OCI-LY1 (cell line): ENCODE data around the gene BLACAT1.
A peak's percentile ranks its signal among the peaks of the same experiment; 100 is the strongest.

Source experiments
- H2AFZ ChIP-seq: fragments of 200-600 bp; sonication (generic), shearing (Covaris generic); 2 replicates; pipeline ENCODE4 v1.6.0; 2014; ENCODE audit warnings: antibody characterized with exemption, mild to moderate bottlenecking, low read length
- H3F3A ChIP-seq: fragments of 200-600 bp; sonication (generic), shearing (Covaris generic); 2 replicates; pipeline ENCODE4 v1.6.0; 2014; ENCODE audit warnings: mild to moderate bottlenecking, antibody characterized with exemption, low read length, moderate library complexity; ENCODE audit not compliant: insufficient read depth
- H3K27ac ChIP-seq: fragments of 200-600 bp; sonication (generic); 2 replicates; pipeline ENCODE4 v1.5.1; 2014; ENCODE audit warnings: low read length, mixed run types, mild to moderate bottlenecking, low read depth; ENCODE audit not compliant: poor library complexity, severe bottlenecking
- H3K27me3 ChIP-seq: fragments of 200-600 bp; sonication (generic); 2 replicates; pipeline ENCODE4 v1.6.0; 2014; ENCODE audit warnings: antibody characterized with exemption, mild to moderate bottlenecking, low read length, moderate library complexity; ENCODE audit not compliant: insufficient read depth
- H3K36me3 ChIP-seq: fragments of 200-600 bp; sonication (generic); 2 replicates; pipeline ENCODE4 v1.6.1; 2014; ENCODE audit warnings: mild to moderate bottlenecking, antibody characterized with exemption, low read length, moderate library complexity, mixed read lengths; ENCODE audit not compliant: insufficient read depth
- H3K4me1 ChIP-seq: fragments of 200-600 bp; sonication (generic); 2 replicates; pipeline ENCODE4 v1.5.1; 2014; ENCODE audit warnings: mild to moderate bottlenecking, low read length, moderate library complexity; ENCODE audit not compliant: insufficient read depth, severe bottlenecking
- H3K4me2 ChIP-seq: fragments of 200-600 bp; sonication (generic), shearing (Covaris generic); 2 replicates; pipeline ENCODE4 v1.6.1; 2014; ENCODE audit warnings: low read length
- H3K4me3 ChIP-seq: fragments of 200-600 bp; sonication (generic); 2 replicates; pipeline ENCODE4 v1.5.1; 2014; ENCODE audit warnings: low read length, low read depth, mild to moderate bottlenecking, mixed read lengths; ENCODE audit not compliant: poor library complexity, severe bottlenecking
- H3K79me2 ChIP-seq: fragments of 200-600 bp; shearing (Covaris generic); 2 replicates; pipeline ENCODE4 v1.6.1; 2016; ENCODE audit warnings: mixed run types, low read length, mixed read lengths; ENCODE audit not compliant: insufficient read depth
- H3K9ac ChIP-seq: fragments of 200-600 bp; sonication (generic), shearing (Covaris generic); 2 replicates; pipeline ENCODE4 v1.6.1; 2014; ENCODE audit warnings: mild to moderate bottlenecking, low read length, mixed read lengths
- H3K9me2 ChIP-seq: fragments of 200-600 bp; sonication (generic), shearing (Covaris generic); 2 replicates; pipeline ENCODE4 v1.6.1; 2014; ENCODE audit warnings: low read depth, mild to moderate bottlenecking, low read length, mixed read lengths
- H3K9me3 ChIP-seq: fragments of 200-600 bp; shearing (Covaris generic); 2 replicates; pipeline ENCODE4 v1.6.1; 2014; ENCODE audit warnings: low read length, mixed read lengths
- H4K20me1 ChIP-seq: fragments of 200-600 bp; sonication (generic), shearing (Covaris generic); 2 replicates; pipeline ENCODE4 v1.6.0; 2016; ENCODE audit warnings: mild to moderate bottlenecking, low read length; ENCODE audit not compliant: insufficient read depth
- CTCF ChIP-seq: fragments of 200-600 bp; sonication (generic), shearing (Covaris generic); IDR thresholded peaks from 2 replicates; pipeline ENCODE4 v1.5.1; 2017; ENCODE audit warnings: mild to moderate bottlenecking, antibody characterized with exemption, low read length, moderate library complexity, mixed read lengths
- EZH2 ChIP-seq: fragments of 200-600 bp; sonication (generic), shearing (Covaris generic); IDR thresholded peaks from 2 replicates; pipeline ENCODE4 v1.8.0; 2017; ENCODE audit warnings: borderline replicate concordance, mixed run types, mild to moderate bottlenecking, antibody characterized with exemption, low read length, moderate library complexity, mixed read lengths

BLACAT1 gene

GRCh38 chr1:205488074-205488723 lies 32.4 kb upstream of the BLACAT1 start:
- Histone ChIP-seq H3K4me3 (no peak overlapping the region), H3K4me2 (no peak overlapping the region), H3K36me3 (no peaks in the 10 kb centered on the region), H3K27ac (no peak overlapping the region), H3K9me3 (no peaks in the 10 kb centered on the region), H3K27me3 (no peaks in the 10 kb centered on the region), H3K9me2 (no peaks in the 10 kb centered on the region), H4K20me1 (no peaks in the 10 kb centered on the region), H3K79me2 (no peaks in the 10 kb centered on the region), H2AFZ (no peak overlapping the region), H3K9ac (no peak overlapping the region), H3K4me1 (no peaks in the 10 kb centered on the region), H3F3A (no peaks in the 10 kb centered on the region)
- TF ChIP-seq EZH2 (no peak), CTCF (peak; percentile 78; the same call in 1 of the 2 replicates)

GRCh38 chr1:205486258-205486657 lies 30.4 kb upstream of the BLACAT1 start:
- no peaks in the 10 kb centered on the region for H3K9me3 ChIP-seq
- H3K79me2 ChIP-seq, result no peaks in the 10 kb centered on the region
- H3K27ac ChIP-seq, result no peak overlapping the region
- no peaks in the 10 kb centered on the region; the same call in 1 of the 2 replicates for H3K27me3 ChIP-seq
- H4K20me1 ChIP-seq, result no peaks in the 10 kb centered on the region
- no peak overlapping the region for H3K4me2 ChIP-seq
- no peak overlapping the region for H3K9ac ChIP-seq
- no peaks in the 10 kb centered on the region for H3K4me1 ChIP-seq
- no peaks in the 10 kb centered on the region for H3K9me2 ChIP-seq
- H3K4me3 ChIP-seq, result no peak overlapping the region
- no peaks in the 10 kb centered on the region for H3F3A ChIP-seq
- no peaks in the 10 kb centered on the region for H3K36me3 ChIP-seq
- no peak overlapping the region for H2AFZ ChIP-seq
- no peak for TF ChIP-seq EZH2
- TF ChIP-seq CTCF, result no peak

- Histone ChIP-seq H3K27me3 (no peaks in the 10 kb centered on the region; the same call in 1 of the 2 replicates), H3K9ac (no peak overlapping the region), H4K20me1 (no peaks in the 10 kb centered on the region), H2AFZ (no peak overlapping the region), H3K4me1 (no peaks in the 10 kb centered on the region), H3K4me2 (no peak overlapping the region), H3K9me2 (no peaks in the 10 kb centered on the region), H3K36me3 (no peaks in the 10 kb centered on the region), H3K4me3 (no peak overlapping the region), H3F3A (no peaks in the 10 kb centered on the region), H3K79me2 (no peaks in the 10 kb centered on the region), H3K9me3 (no peaks in the 10 kb centered on the region), H3K27ac (no peak overlapping the region)
- TF ChIP-seq EZH2 (no peak), CTCF (peak; percentile 96)
Measured at GRCh38 chr1:205484985-205485967, 29.4 kb upstream of the BLACAT1 start.
